ENCODE measurements around the gene TOMM6. TPM values are rescaled to one million over a fixed set of nuclear protein-coding genes. Genes with fewer than 3 reads are reported as not detected.

Gene TOMM6
- total RNA-seq, 2 donors from 2014 or later: 207 to 212 TPM

GRCh38 chr6:41836022-41836659, 48.6 kb downstream of the TOMM6 start:
- Histone ChIP-seq H3K9me3 (ENCODE audit: control insufficient read depth, low read length) (no peaks in the 10 kb centered on the region), H3K9ac (ENCODE audit: extremely low read depth, low read length, poor library complexity, severe bottlenecking) (no peak overlapping the region), H3K4me3 (ENCODE audit: low read length) (no peak overlapping the region), H3K4me1 (ENCODE audit: control insufficient read depth, insufficient read depth, low read length) (no peaks in the 10 kb centered on the region), H3K27me3 (ENCODE audit: control insufficient read depth, insufficient read depth, low read length, poor library complexity, severe bottlenecking) (no peaks in the 10 kb centered on the region), H3K36me3 (ENCODE audit: control insufficient read depth, insufficient read depth, low read length) (no peaks in the 10 kb centered on the region), H3K27ac (ENCODE audit: low read depth, low read length) (no peak overlapping the region)
- no peaks in the 10 kb centered on the region for H3K9me3 Mint-ChIP-seq
- no peak for TF ChIP-seq CTCF (conservative IDR thresholded peaks at IDR 0.05)
- no peak overlapping the region for H3K4me3 Mint-ChIP-seq
- H3K4me1 Mint-ChIP-seq: no peaks in the 10 kb centered on the region
- no peak overlapping the region for H3K27ac Mint-ChIP-seq
- no peak for DNase-seq
- WGBS, 2 experiments (ENCODE audit: insufficient coverage in 1 of 2, insufficient read length in 1 of 2): 80 to 93% methylated on average over 1 to 5 of the region's 5 CpGs
- peaks cover 5% of the 10 kb centered on the region for H3K36me3 Mint-ChIP-seq (ENCODE audit: low read depth)
- no peaks in the 10 kb centered on the region for H3K27me3 Mint-ChIP-seq (ENCODE audit: insufficient read depth)

DNA sequence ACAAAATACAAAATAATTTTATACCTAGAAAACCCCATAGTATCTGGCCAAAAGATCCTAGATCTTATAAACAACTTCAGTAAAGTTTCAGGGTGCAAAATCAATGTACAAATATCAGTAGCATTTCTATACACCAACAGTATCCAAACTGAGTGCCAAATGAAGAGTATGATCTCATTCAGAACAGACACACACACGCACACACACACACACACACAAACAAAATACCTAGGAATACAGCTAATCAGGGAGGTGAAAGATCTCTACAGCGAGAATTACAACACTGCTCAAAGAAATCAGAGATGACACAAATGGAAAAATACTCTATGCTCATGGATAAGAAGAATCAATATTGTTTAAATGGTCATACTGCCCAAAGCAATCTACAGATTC, 49.2 kb downstream of the TOMM6 start:
- Mint-ChIP-seq H3K27me3 (ENCODE audit: insufficient read depth) (no peaks in the 10 kb centered on the region), H3K36me3 (ENCODE audit: low read depth) (peaks cover 7% of the 10 kb centered on the region), H3K4me3 (no peak overlapping the region), H3K9me3 (no peaks in the 10 kb centered on the region), H3K4me1 (no peaks in the 10 kb centered on the region), H3K27ac (no peak overlapping the region)
- no peak overlapping the region for H3K4me3 ChIP-seq (ENCODE audit: low read length)
- no peak overlapping the region for H3K9ac ChIP-seq (ENCODE audit: extremely low read depth, low read length, poor library complexity, severe bottlenecking)
- WGBS, 2 experiments (ENCODE audit: insufficient coverage in 1 of 2, insufficient read length in 1 of 2): 83 to 94% methylated on average over 1 to 2 of the region's 2 CpGs
- H3K4me1 ChIP-seq (ENCODE audit: control insufficient read depth, insufficient read depth, low read length): no peaks in the 10 kb centered on the region
- H3K27ac ChIP-seq (ENCODE audit: low read depth, low read length): no peak overlapping the region
- TF ChIP-seq CTCF (conservative IDR thresholded peaks at IDR 0.05): no peak
- no peak for DNase-seq
- H3K9me3 ChIP-seq (ENCODE audit: control insufficient read depth, low read length): no peaks in the 10 kb centered on the region
- no peaks in the 10 kb centered on the region for H3K27me3 ChIP-seq (ENCODE audit: control insufficient read depth, insufficient read depth, low read length, poor library complexity, severe bottlenecking)
- no peaks in the 10 kb centered on the region for H3K36me3 ChIP-seq (ENCODE audit: control insufficient read depth, insufficient read depth, low read length)

Other genes starting within 250 kb of the TOMM6 start
- 10 to 100 TPM; 44.4 to 47.7 TPM for gene FOXP4, start 241.3 kb upstream of the TOMM6 start, total RNA-seq
- gene MDFI, start 149.2 kb upstream of the TOMM6 start, total RNA-seq: 10 to 100 TPM; 52.7 to 80.0 TPM
- under 1 TPM in 1 of 2 donors, not detected in 1; 0.24 TPM for gene TFEB, start 52.1 kb upstream of the TOMM6 start, total RNA-seq
- not detected for gene PGC, start 40.3 kb upstream of the TOMM6 start, total RNA-seq
- gene FRS3, start 7.8 kb upstream of the TOMM6 start, total RNA-seq: 10 to 100 TPM in 1 of 2 donors, 1 to 10 TPM in 1; 7.5 to 12.0 TPM
- 1 to 10 TPM; 2.6 to 3.6 TPM for gene PRICKLE4, start 6.9 kb upstream of the TOMM6 start, total RNA-seq
- 10 to 100 TPM; 14.0 to 18.9 TPM for gene USP49, start 107.7 kb downstream of the TOMM6 start, total RNA-seq
- gene MED20, start 133.4 kb downstream of the TOMM6 start, total RNA-seq: 10 to 100 TPM; 27.4 to 38.4 TPM
- 10 to 100 TPM; 29.4 to 36.3 TPM for gene BYSL, start 133.8 kb downstream of the TOMM6 start, total RNA-seq
- gene CCND3, start 154.1 kb downstream of the TOMM6 start, total RNA-seq: 10 to 100 TPM in 1 of 2 donors, 1 to 10 TPM in 1; 8.5 to 11.7 TPM

Data from endodermal cell (in vitro differentiated cells).